Measurements from ENCODE around the gene EXOC7.

The EXOC7 gene

GRCh38 chr17:76102944-76103273 is 678 bp downstream of the EXOC7 start:
- TF ChIP-seq NFIC (IDR thresholded peaks at IDR 0.05) (no peak), MAX (IDR thresholded peaks at IDR 0.05) (no peak), CREB1 (IDR thresholded peaks at IDR 0.05; ENCODE audit: low read depth) (no peak), REST (IDR thresholded peaks at IDR 0.05; ENCODE audit: low read depth) (no peak), USF1 (IDR thresholded peaks at IDR 0.05) (no peak), ZBTB7A (IDR thresholded peaks at IDR 0.05; ENCODE audit: low read depth) (no peak), RAD21 (IDR thresholded peaks at IDR 0.05; ENCODE audit: low read depth) (no peak)

GRCh38 chr17:76097716-76098295 is 5.8 kb downstream of the EXOC7 start:
- no peak for TF ChIP-seq CEBPB (IDR thresholded peaks at IDR 0.05)
- TF ChIP-seq EP300 (IDR thresholded peaks at IDR 0.05; ENCODE audit: borderline replicate concordance): no peak
- no peak for TF ChIP-seq TAF1 (IDR thresholded peaks at IDR 0.05; ENCODE audit: low read depth)
- TF ChIP-seq TEAD4 (IDR thresholded peaks at IDR 0.05): no peak
- no peak for TF ChIP-seq NFIC (IDR thresholded peaks at IDR 0.05)
- TF ChIP-seq MAX (IDR thresholded peaks at IDR 0.05): no peak
- no peak for TF ChIP-seq EGR1 (IDR thresholded peaks at IDR 0.05)
- TF ChIP-seq REST (IDR thresholded peaks at IDR 0.05; ENCODE audit: low read depth): no peak

GRCh38 chr17:76095943-76096342 is 7.6 kb downstream of the EXOC7 start:
- TF ChIP-seq NFIC (IDR thresholded peaks at IDR 0.05): no peak

- no peak for TF ChIP-seq EGR1 (IDR thresholded peaks at IDR 0.05)
- no peak for TF ChIP-seq YY1 (IDR thresholded peaks at IDR 0.05; ENCODE audit: low read depth)
- no peak for TF ChIP-seq ZBTB7A (IDR thresholded peaks at IDR 0.05; ENCODE audit: low read depth)
Measured at GRCh38 chr17:76094046-76094445, 9.5 kb downstream of the EXOC7 start.

GRCh38 chr17:76092526-76093413 is 10.8 kb downstream of the EXOC7 start:
- TF ChIP-seq RAD21 (IDR thresholded peaks at IDR 0.05; ENCODE audit: low read depth) (no peak), ZBTB7A (IDR thresholded peaks at IDR 0.05; ENCODE audit: low read depth) (no peak), EP300 (IDR thresholded peaks at IDR 0.05; ENCODE audit: borderline replicate concordance) (no peak), CREB1 (IDR thresholded peaks at IDR 0.05; ENCODE audit: low read depth) (no peak), FOXM1 (IDR thresholded peaks at IDR 0.05; ENCODE audit: borderline replicate concordance, low read depth) (no peak), MAX (IDR thresholded peaks at IDR 0.05) (no peak), TEAD4 (IDR thresholded peaks at IDR 0.05) (no peak), NFIC (IDR thresholded peaks at IDR 0.05) (no peak), CEBPB (IDR thresholded peaks at IDR 0.05) (no peak), EGR1 (IDR thresholded peaks at IDR 0.05) (no peak), YY1 (IDR thresholded peaks at IDR 0.05; ENCODE audit: low read depth) (no peak), TCF12 (IDR thresholded peaks at IDR 0.05; ENCODE audit: low read depth) (no peak), REST (IDR thresholded peaks at IDR 0.05; ENCODE audit: low read depth) (no peak), TAF1 (IDR thresholded peaks at IDR 0.05; ENCODE audit: low read depth) (no peak), USF1 (IDR thresholded peaks at IDR 0.05) (no peak)

All from Ishikawa (cell line).